ENCODE measurements around the gene OPCML.

The OPCML gene

DNA sequence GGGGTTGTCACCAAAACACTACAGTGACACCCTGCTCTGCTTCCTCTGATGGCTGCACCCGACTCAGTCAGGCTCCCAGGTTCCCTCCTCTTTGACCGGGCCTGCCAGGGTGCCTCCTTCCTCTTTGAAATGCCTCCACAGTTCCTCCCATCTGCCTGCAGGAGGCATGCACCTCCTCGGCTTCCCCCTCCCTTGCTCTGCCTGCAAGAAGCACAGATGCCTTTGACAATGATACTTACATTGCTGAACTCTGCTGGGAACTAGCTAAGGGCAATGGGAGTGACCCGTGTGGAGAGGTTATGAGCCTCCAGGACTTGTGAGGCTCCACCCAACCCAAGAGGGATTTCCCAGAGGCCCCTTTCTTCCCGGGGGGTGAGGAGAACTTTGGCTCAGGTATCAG lies 674.1 kb downstream of the OPCML start:
- Histone ChIP-seq H3K9me3 (ENCODE audit: low read length) (peaks cover 3% of the 10 kb centered on the region), H3K4me1 (ENCODE audit: insufficient read depth, low read length) (peaks cover 6% of the 10 kb centered on the region), H3K36me3 (ENCODE audit: insufficient read depth, low read length) (no peaks in the 10 kb centered on the region), H3K27me3 (ENCODE audit: insufficient read depth, low read length) (no peaks in the 10 kb centered on the region), H3K4me3 (ENCODE audit: low read length) (no peak overlapping the region), H2AFZ (ENCODE audit: low read depth, low read length) (no peak overlapping the region)

DNA sequence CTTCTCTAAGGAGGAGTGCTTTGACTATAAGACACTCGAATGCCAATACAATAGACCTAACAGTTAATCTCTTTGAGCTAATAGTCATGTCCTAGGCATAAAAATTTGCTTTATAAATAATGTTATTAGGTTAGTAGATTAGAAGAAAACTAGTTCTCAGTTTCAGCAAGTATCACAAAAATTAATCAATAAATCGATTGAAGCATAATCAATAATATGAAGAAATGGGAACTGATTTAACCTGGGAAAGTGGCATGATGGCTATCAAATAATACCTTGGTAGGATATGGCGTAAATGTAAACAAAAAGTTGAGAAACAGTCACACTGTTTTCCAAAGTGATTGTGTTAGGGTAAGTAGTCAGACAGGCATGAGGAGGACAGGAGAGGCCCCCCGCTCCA lies 676.3 kb downstream of the OPCML start:
- Histone ChIP-seq H3K36me3 (ENCODE audit: insufficient read depth, low read length) (no peaks in the 10 kb centered on the region), H3K9me3 (ENCODE audit: low read length) (peaks cover 3% of the 10 kb centered on the region), H2AFZ (ENCODE audit: low read depth, low read length) (no peak overlapping the region), H3K4me1 (ENCODE audit: insufficient read depth, low read length) (peaks cover 6% of the 10 kb centered on the region), H3K27me3 (ENCODE audit: insufficient read depth, low read length) (no peaks in the 10 kb centered on the region), H3K4me3 (ENCODE audit: low read length) (no peak overlapping the region)

DNA sequence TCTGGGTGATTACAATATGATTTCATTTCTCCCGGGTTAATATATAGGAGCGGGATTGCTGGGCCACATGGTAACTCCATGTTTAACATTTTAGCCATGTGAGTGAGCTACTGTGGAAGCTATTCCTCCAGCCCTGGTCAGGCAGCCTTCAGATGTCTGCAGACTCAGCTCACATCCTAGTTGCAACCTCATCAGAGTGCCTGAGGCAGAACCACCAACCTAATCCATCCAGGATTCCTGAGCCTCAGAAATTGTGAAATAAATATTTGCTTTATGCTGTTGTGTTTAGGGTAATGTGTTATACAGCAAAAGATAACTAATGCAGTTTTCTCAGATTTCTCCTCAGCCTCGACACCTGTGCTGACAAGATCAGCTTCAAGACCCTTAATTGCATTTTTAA lies 676.8 kb downstream of the OPCML start:
- no peak overlapping the region for H3K4me3 ChIP-seq (ENCODE audit: low read length)
- H3K4me1 ChIP-seq (ENCODE audit: insufficient read depth, low read length) = peaks cover 6% of the 10 kb centered on the region

DNA sequence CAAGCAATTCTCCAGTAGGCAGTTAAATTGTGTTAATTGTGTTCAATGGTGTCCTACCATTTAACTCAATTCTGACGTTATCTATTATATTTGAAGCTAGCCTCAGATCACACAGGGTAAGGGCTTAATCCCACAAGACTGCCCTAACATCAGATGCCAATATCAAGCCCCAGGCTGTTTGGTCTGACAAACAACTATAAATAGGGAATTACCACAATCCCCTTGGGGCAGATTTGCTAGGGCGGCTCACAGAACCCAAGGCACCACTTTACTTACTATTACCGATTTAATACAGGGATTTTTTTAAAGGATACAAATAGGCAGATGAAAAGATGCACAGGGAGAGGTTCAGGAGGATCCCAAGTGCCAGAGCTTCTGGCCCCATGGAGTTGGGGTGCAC lies 678.4 kb downstream of the OPCML start:
- Histone ChIP-seq H3K36me3 (ENCODE audit: insufficient read depth, low read length) (no peaks in the 10 kb centered on the region), H3K4me1 (ENCODE audit: insufficient read depth, low read length) (peaks cover 6% of the 10 kb centered on the region), H3K27me3 (ENCODE audit: insufficient read depth, low read length) (no peaks in the 10 kb centered on the region)

More for the DNA sequence above, 676.8 kb downstream of the OPCML start:
- H3K9me3 ChIP-seq (ENCODE audit: low read length) = peaks cover 3% of the 10 kb centered on the region
- H3K27me3 ChIP-seq (ENCODE audit: insufficient read depth, low read length) = no peaks in the 10 kb centered on the region
- H3K36me3 ChIP-seq (ENCODE audit: insufficient read depth, low read length) = no peaks in the 10 kb centered on the region
- no peak overlapping the region for H2AFZ ChIP-seq (ENCODE audit: low read depth, low read length)

DNA sequence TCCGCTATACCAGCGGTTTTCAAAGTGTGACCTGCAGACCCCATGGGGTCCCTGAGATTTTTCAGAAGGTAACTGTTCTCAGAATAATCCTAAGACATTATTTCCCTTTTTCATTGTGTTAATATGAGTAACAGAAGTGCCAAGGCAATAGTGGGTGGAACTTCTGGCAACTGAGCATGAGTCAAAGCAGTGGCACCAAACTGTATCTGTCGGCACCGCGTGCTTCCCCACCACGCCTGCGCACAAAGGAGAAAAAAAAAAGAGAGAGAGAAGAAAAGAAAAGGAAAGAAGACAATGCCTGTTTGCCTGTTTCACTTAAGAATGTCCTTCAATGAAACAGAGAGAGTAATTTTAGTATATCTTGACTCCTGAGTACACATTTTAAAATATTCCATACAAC lies 679.9 kb downstream of the OPCML start:
- Histone ChIP-seq H3K27me3 (ENCODE audit: insufficient read depth, low read length) (no peaks in the 10 kb centered on the region), H3K4me1 (ENCODE audit: insufficient read depth, low read length) (no peaks in the 10 kb centered on the region), H3K36me3 (ENCODE audit: insufficient read depth, low read length) (no peaks in the 10 kb centered on the region), H3K4me3 (ENCODE audit: low read length) (no peak overlapping the region), H3K9me3 (ENCODE audit: low read length) (peaks cover 3% of the 10 kb centered on the region), H2AFZ (ENCODE audit: low read depth, low read length) (no peak overlapping the region)

More for the DNA sequence above, 678.4 kb downstream of the OPCML start:
- H2AFZ ChIP-seq (ENCODE audit: low read depth, low read length) = no peak overlapping the region
- peaks cover 3% of the 10 kb centered on the region for H3K9me3 ChIP-seq (ENCODE audit: low read length)
- H3K4me3 ChIP-seq (ENCODE audit: low read length) = no peak overlapping the region

DNA sequence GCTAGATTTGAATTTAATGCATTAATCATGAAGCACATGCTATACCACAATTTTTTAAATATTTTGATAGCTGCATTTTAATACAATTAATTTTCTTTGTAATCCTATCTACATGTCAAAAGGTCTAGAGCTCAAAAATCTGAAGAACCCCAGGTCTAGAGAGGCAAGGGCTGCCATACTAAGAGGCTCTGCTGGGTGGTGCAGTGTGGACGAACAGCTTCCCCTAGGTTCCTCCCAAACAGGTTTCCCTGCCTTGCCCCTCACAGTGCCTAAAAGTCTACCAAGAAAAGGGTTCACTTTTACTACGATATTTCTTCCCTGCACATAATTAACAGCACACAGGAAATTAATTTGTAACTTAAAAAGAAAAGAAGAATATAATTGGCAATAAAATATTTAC lies 681.1 kb downstream of the OPCML start:
- no peaks in the 10 kb centered on the region for H3K4me1 ChIP-seq (ENCODE audit: insufficient read depth, low read length)
- no peaks in the 10 kb centered on the region for H3K27me3 ChIP-seq (ENCODE audit: insufficient read depth, low read length)
- H3K9me3 ChIP-seq (ENCODE audit: low read length) = peaks cover 3% of the 10 kb centered on the region
- no peak overlapping the region for H3K4me3 ChIP-seq (ENCODE audit: low read length)
- no peaks in the 10 kb centered on the region for H3K36me3 ChIP-seq (ENCODE audit: insufficient read depth, low read length)
- no peak overlapping the region for H2AFZ ChIP-seq (ENCODE audit: low read depth, low read length)

DNA sequence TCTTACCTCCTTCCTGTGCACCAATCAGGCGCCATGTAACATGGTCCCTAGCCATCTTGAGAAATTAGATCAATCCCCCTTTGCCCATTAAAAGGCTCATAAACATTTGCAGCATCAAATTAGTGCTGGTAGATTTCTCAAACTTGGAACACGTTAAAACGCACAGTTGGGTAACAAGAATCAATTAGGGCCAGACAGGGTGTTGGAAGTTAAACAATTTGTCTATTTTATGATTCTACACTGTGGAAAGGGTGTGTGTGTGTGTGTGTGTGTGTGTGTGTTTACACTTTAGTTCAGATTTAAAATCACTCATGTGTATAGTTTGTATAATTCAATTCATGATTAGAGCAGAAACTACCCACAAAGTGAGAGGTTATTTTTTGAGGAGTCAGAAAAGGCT lies 682.0 kb downstream of the OPCML start:
- no peak overlapping the region for H3K4me3 ChIP-seq (ENCODE audit: low read length)
- H3K4me1 ChIP-seq (ENCODE audit: insufficient read depth, low read length) = no peaks in the 10 kb centered on the region
- H3K27me3 ChIP-seq (ENCODE audit: insufficient read depth, low read length) = no peaks in the 10 kb centered on the region
- H2AFZ ChIP-seq (ENCODE audit: low read depth, low read length) = no peak overlapping the region
- no peaks in the 10 kb centered on the region for H3K36me3 ChIP-seq (ENCODE audit: insufficient read depth, low read length)
- H3K9me3 ChIP-seq (ENCODE audit: low read length) = peaks cover 2% of the 10 kb centered on the region

DNA sequence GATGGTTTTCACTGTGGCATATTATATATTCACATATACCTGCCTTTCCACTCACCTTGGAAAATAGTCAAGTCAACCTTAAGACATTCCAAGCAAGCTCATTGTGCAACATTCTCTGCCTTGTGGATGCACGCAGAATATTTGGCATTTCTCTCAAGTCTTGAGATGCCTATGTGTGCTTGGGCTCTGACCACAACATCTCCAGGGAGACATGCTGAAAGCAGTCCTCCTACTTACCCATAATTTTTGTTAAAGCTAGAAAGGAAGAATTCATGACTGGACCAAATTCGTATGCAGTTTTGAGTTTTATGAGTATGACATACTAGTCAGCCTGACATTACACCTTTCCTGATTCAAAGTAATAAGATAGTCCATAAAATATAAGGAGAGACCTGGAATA lies 684.0 kb downstream of the OPCML start:
- Histone ChIP-seq H3K27me3 (ENCODE audit: insufficient read depth, low read length) (no peaks in the 10 kb centered on the region), H3K4me1 (ENCODE audit: insufficient read depth, low read length) (no peaks in the 10 kb centered on the region)

DNA sequence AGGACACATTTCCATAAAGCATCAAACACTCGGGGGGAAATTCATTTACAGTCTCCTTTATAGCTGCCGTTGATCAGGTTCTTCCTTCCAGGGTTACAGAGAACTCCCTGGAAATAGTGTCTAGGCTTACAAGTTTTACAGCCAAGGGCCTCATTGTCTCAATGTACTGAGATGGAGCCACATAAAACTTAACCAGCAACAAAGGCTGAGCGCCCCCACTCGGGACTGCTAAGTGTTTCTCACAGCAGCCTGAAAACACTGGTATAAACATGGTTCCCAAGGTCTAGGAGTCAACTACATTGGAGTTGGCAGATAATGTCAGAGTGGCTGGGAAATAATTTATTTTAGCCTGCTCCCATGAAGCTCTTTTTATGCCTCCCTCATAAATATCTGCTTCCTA lies 686.2 kb downstream of the OPCML start:
- H3K4me3 ChIP-seq (ENCODE audit: low read length) = no peak overlapping the region
- no peaks in the 10 kb centered on the region for H3K27me3 ChIP-seq (ENCODE audit: insufficient read depth, low read length)
- H3K36me3 ChIP-seq (ENCODE audit: insufficient read depth, low read length) = no peaks in the 10 kb centered on the region
- H2AFZ ChIP-seq (ENCODE audit: low read depth, low read length) = no peak overlapping the region
- H3K9me3 ChIP-seq (ENCODE audit: low read length) = no peaks in the 10 kb centered on the region
- H3K4me1 ChIP-seq (ENCODE audit: insufficient read depth, low read length) = no peaks in the 10 kb centered on the region

More for the DNA sequence above, 684.0 kb downstream of the OPCML start:
- H3K36me3 ChIP-seq (ENCODE audit: insufficient read depth, low read length) = no peaks in the 10 kb centered on the region
- no peaks in the 10 kb centered on the region for H3K9me3 ChIP-seq (ENCODE audit: low read length)
- no peak overlapping the region for H3K4me3 ChIP-seq (ENCODE audit: low read length)
- no peak overlapping the region for H2AFZ ChIP-seq (ENCODE audit: low read depth, low read length)

DNA sequence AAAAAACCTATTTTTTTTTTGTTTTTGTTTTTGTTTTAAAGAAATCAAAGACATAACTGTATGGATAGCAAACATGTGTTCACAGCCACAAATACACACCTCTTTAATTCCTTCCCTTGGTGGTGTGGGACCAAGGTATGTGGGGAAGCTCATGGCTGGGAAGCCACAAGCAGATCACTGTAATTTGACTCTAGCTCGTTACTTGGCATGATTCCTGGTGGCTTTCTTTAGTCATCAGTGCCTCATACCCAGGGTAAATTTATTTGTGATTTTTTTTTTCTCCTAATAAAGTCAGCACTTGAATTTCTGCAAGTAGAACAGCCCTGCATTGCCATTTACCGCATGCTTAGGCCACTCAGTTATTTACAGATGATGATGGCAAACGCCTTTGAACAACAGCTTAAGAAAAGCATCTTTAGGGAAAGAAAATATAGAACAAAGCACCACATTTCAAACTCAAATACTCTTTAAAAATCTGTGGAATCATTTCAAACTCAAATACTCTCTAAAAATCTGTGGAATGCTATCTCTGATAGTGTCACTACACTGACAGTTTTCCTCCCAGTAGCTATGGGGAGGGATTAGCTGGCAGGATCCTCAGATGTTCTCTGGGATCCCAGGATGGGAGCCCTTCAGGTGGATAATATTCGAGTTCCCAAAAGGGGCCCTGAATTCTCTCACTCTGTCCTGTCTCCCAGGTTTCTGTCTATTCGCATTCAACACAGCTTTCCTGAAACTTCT lies 687.2 kb downstream of the OPCML start:
- Histone ChIP-seq H3K4me1 (ENCODE audit: insufficient read depth, low read length) (no peaks in the 10 kb centered on the region), H3K9me3 (ENCODE audit: low read length) (no peaks in the 10 kb centered on the region), H3K27me3 (ENCODE audit: insufficient read depth, low read length) (no peaks in the 10 kb centered on the region), H3K36me3 (ENCODE audit: insufficient read depth, low read length) (no peaks in the 10 kb centered on the region), H3K4me3 (ENCODE audit: low read length) (no peak overlapping the region), H2AFZ (ENCODE audit: low read depth, low read length) (no peak overlapping the region)

DNA sequence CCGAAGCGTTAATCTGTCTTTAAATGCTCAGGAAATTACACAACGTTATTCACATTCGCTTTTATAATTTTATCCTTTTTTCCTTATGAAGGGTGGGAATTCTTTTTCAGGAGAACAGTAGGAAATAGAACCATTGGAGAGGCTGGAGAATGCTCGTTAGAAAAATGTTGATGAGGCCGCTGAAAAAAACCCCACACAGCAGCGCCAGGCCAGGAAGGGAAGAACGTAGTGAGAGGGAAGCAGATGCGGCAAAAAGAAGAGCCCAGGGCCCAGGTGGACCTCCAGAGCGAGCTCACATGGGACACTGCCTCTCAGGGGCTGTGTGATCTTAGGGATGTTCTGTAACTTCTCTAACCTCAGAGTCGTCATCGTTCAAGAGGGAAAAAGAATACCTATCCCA lies 691.6 kb downstream of the OPCML start:
- Histone ChIP-seq H3K27me3 (ENCODE audit: insufficient read depth, low read length) (no peaks in the 10 kb centered on the region), H2AFZ (ENCODE audit: low read depth, low read length) (no peak overlapping the region), H3K36me3 (ENCODE audit: insufficient read depth, low read length) (no peaks in the 10 kb centered on the region), H3K4me1 (ENCODE audit: insufficient read depth, low read length) (no peaks in the 10 kb centered on the region), H3K4me3 (ENCODE audit: low read length) (no peak overlapping the region), H3K9me3 (ENCODE audit: low read length) (peaks cover 1% of the 10 kb centered on the region)

DNA sequence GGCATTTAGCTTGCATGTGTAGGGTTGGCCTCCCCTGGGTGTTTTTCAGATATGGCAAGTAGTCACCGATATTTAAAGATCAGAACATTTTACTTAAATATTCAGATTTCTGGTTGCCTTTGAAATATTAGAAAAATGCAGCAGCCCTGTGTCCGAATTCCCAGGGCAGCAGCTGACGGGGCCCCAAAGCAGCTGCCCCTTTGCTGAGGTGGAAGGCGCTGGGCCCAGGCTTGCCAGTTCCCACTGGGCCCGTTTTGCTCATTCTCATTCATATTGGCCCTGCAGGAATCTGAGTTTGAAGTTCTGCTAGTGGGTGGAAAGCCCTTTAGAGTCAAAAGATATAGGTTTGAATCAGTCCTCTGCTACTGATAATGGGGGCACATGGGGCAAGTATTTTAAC lies 692.1 kb downstream of the OPCML start:
- Histone ChIP-seq H2AFZ (ENCODE audit: low read depth, low read length) (peak overlapping the region; percentile 38), H3K4me1 (ENCODE audit: insufficient read depth, low read length) (no peaks in the 10 kb centered on the region), H3K4me3 (ENCODE audit: low read length) (no peak overlapping the region), H3K36me3 (ENCODE audit: insufficient read depth, low read length) (no peaks in the 10 kb centered on the region), H3K9me3 (ENCODE audit: low read length) (peaks cover 1% of the 10 kb centered on the region), H3K27me3 (ENCODE audit: insufficient read depth, low read length) (no peaks in the 10 kb centered on the region)

DNA sequence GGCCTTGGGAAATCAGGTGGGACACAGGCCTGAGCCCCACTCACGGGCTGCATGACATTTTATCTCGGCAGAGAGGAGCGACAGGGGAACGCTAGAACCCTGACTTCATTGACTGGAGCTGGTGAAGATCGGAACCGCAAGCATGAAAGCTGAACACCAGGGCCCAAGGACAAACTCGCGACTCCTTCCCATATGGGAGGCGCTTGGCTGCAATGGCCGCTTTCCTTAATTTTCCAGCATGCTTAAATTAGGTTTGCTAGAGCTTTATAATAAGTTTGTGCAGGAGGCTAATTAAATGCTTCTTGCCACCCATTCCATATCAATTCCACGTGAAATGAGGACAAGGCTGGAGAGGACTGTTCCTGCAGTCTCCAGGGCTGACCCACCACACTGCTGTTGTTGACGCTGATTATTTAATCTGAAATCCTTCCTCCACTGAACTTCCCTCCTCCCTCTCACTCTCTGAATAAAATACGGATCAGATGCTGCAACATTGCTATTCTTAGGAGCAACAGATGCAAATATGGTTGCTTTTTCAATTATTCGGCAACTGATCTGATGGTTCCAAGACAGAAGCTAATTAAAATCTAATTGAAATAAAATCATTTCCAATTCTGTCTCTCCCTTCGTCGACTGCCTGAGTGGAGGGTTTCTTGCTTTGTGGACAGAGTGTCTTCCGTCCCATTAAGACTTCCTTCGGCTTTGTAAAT lies 692.9 kb downstream of the OPCML start:
- no peak overlapping the region for H3K4me3 ChIP-seq (ENCODE audit: low read length)
- H3K27me3 ChIP-seq (ENCODE audit: insufficient read depth, low read length) = no peaks in the 10 kb centered on the region
- H3K4me1 ChIP-seq (ENCODE audit: insufficient read depth, low read length) = no peaks in the 10 kb centered on the region
- H3K36me3 ChIP-seq (ENCODE audit: insufficient read depth, low read length) = no peaks in the 10 kb centered on the region
- peaks cover 1% of the 10 kb centered on the region for H3K9me3 ChIP-seq (ENCODE audit: low read length)
- peak overlapping the region; percentile 38 for H2AFZ ChIP-seq (ENCODE audit: low read depth, low read length)

All from neuron (in vitro differentiated cells).